Measurements from ENCODE around the gene SRGAP1.

DNA sequence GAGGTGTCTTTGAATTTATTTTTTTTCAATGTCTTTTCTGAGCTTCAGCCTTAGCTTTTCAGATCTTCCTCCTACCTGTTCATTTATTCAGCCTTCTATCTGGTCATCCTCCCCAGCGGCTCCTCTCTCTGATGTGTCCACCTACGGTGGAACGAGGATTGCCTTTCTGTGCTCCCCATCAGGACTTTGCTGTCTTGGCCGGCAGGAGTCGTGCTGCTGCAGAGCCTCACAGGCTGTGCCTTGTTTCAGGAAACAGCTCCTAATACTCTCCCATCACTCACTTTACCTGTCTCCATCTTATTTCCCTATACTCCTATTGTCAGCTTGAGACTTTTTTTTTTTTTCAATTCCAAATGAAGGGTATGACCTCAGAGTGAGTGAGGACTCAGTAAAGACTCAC lies 300.7 kb downstream of the SRGAP1 start:
- TF ChIP-seq, protein P1, sequence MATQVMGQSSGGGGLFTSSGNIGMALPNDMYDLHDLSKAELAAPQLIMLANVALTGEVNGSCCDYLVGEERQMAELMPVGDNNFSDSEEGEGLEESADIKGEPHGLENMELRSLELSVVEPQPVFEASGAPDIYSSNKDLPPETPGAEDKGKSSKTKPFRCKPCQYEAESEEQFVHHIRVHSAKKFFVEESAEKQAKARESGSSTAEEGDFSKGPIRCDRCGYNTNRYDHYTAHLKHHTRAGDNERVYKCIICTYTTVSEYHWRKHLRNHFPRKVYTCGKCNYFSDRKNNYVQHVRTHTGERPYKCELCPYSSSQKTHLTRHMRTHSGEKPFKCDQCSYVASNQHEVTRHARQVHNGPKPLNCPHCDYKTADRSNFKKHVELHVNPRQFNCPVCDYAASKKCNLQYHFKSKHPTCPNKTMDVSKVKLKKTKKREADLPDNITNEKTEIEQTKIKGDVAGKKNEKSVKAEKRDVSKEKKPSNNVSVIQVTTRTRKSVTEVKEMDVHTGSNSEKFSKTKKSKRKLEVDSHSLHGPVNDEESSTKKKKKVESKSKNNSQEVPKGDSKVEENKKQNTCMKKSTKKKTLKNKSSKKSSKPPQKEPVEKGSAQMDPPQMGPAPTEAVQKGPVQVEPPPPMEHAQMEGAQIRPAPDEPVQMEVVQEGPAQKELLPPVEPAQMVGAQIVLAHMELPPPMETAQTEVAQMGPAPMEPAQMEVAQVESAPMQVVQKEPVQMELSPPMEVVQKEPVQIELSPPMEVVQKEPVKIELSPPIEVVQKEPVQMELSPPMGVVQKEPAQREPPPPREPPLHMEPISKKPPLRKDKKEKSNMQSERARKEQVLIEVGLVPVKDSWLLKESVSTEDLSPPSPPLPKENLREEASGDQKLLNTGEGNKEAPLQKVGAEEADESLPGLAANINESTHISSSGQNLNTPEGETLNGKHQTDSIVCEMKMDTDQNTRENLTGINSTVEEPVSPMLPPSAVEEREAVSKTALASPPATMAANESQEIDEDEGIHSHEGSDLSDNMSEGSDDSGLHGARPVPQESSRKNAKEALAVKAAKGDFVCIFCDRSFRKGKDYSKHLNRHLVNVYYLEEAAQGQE (IDR thresholded peaks at IDR 0.05; ENCODE audit: borderline replicate concordance) = no peak
- TF ChIP-seq CTCF (IDR thresholded peaks at IDR 0.05; ENCODE audit: poor library complexity, severe bottlenecking) = no peak
- TF ChIP-seq SMC3 (conservative IDR thresholded peaks at IDR 0.05; ENCODE audit: poor library complexity) = no peak
- TF ChIP-seq EP300 (conservative IDR thresholded peaks at IDR 0.05; ENCODE audit: poor library complexity, severe bottlenecking) = no peak
- no peak for TF ChIP-seq RAD21 (conservative IDR thresholded peaks at IDR 0.05)
- TF ChIP-seq EZH2 (IDR thresholded peaks at IDR 0.05; ENCODE audit: borderline replicate concordance, insufficient read depth, low read length, poor library complexity, severe bottlenecking) = no peak
- TF ChIP-seq MXI1 (conservative IDR thresholded peaks at IDR 0.05; ENCODE audit: poor library complexity, severe bottlenecking) = no peak

Data from neural cell (in vitro differentiated cells).